ACHN (cell line): ENCODE data around the gene MSRB3.
"Not testable (repeated sequence)": the region's sequence is repeated elsewhere in the genome, so short reads cannot be mapped to it uniquely, and the experiment has no call there.

Experiments
- DNase-seq: peaks from one replicate; pipeline ENCODE4 v3.0.0-alpha.2; 2015
- in situ Hi-C: cut with HindIII; loops from 2 replicates; pipeline ENCODE4 v1.10.0; 2017; ENCODE audit warnings: low sequenced_read_pairs, low pct_ligation_motif_present, low pct_unique_long_range_greater_than_20kb

Gene MSRB3

DNA sequence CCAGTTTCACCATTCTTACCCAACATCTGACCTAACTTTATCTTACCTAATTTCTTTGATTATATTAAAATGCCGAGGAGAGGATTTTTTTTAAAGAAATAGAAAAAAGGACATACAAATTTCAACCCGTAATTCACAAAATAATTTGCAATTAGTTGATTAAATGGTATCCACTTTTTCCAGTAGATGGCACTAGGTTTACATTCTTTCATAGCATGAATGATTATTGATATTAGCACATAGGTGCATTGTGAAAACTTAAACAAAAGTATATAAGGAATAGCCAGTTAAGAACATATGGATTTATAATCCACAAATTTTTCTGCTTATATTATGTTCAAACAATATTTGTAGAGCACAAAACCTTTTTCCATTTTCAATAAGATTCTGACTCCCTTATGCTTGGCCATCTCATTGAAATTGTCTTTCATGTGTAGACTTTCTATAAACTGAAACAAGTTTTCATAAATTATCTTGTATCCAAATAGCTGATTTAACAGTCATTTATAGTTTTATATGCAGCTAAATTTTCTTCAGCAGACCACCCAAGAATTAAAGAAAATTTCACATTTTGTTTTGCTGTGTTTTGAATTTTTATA lies 35.3 kb downstream of the MSRB3 start:
- DNase-seq, result peak; percentile 67
- in situ Hi-C loops, result loop anchor here (25.0 kb wide), 1 partner anchor 798 kb away; no protein-coding TSS in a partner anchor

GRCh38 chr12:65315238-65315637 lies 36.8 kb downstream of the MSRB3 start:
- in situ Hi-C loops, result loop anchor here (25.0 kb wide), 1 partner anchor 797 kb away; no protein-coding TSS in a partner anchor
- not testable (repeated sequence) for DNase-seq

DNA sequence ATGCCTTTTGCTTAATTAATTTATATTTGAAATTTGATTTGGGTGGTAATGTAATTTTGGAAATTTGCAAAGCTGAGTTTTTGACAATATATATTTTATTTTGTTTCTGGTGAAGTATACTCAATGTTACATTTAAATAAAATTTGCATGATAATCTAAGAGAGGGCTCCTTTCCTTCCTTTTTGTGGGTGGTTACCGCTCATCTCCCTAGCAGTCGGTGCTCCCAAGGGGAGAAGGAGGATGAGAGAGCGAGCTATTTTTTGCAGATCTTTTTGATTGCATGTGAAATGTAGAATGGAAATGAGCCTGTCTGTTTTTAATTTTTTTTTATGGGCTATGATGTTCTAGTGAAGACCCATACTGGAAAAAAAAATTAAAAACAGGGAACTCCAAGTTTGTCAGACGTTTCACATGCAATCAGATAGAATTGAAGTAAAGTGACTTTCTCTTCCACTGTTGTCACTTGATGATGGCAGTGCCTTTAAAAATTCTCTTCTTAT lies 39.8 kb downstream of the MSRB3 start:
- no peak for DNase-seq
- in situ Hi-C loops, result loop anchor here (25.0 kb wide), 1 partner anchor 794 kb away; no protein-coding TSS in a partner anchor

DNA sequence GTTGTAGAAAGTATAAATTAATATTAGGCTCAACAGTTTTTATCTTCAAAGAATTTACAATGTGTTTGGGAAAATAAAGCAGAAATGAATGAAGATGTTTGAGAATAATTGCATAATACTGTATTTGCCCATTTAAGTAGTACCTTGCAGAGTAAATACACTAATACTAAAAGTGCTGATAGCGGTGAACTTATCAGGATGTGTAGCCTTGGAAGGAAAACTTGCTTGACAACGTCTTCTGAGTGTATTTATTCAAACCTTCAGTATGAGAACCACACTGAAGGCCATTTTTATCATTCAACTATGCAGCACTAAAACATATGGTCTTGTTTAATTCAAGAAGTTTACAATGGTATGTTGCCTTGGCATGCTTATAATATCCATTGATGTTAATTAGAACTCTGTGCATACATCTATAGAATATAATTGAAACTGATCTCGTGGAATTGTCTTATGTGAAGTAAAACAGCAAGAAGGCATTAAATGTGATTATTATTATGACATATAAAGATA lies 41.3 kb downstream of the MSRB3 start:
- in situ Hi-C loops, result loop anchor here (25.0 kb wide), 1 partner anchor 793 kb away; no protein-coding TSS in a partner anchor
- no peak for DNase-seq

- in situ Hi-C loops, result loop anchor here (25.0 kb wide), 1 partner anchor 789 kb away; no protein-coding TSS in a partner anchor
- no peak for DNase-seq
Observed at GRCh38 chr12:65323070-65323469, 44.6 kb downstream of the MSRB3 start.

DNA sequence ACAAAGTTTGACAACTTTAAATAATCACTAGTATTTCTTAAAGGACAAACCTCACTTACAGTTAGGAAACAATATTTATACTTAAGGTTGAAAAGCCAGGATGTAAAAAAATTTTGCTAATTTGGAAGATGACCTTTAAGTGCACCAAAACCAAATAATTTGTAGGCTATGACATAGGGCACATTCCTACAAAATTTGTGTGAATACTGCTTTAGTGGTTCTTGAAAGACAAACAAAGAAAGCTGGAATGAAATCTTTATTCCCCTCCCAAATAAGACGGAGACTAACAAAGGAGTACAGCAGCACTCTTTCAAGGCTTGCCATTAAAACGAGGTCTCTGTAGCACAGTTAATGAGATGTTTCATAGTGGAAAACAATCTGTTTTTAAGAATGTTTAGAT lies 45.6 kb downstream of the MSRB3 start:
- in situ Hi-C loops, result loop anchor here (25.0 kb wide), 1 partner anchor 788 kb away; no protein-coding TSS in a partner anchor
- DNase-seq, result no peak

GRCh38 chr12:65324551-65324950 lies 46.1 kb downstream of the MSRB3 start:
- in situ Hi-C loops, result loop anchor here (25.0 kb wide), 1 partner anchor 788 kb away; no protein-coding TSS in a partner anchor
- no peak for DNase-seq

DNA sequence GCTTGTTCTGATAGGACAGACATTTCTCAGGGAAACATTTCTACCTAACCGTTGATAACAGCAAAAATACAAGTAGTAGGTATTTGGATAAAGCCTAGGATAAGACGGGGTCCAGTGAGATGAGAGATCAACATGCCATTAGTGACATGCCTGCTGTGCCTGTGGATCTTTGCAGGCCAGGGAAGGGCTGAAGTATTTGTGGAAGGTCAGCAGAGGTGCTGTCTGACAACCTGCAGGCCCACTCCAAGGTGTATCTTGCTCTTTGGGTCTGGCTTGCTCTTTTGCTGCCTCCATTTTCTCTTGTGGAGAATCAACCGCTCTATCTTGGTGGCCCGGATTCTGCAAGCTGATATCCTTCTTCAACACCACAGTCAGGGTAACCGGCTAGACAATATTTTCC lies 46.7 kb downstream of the MSRB3 start:
- in situ Hi-C loops, result no loop called here
- DNase-seq, result no peak

- DNase-seq, result no peak
- in situ Hi-C loops, result no loop called here
Observed at GRCh38 chr12:65326616-65327015, 48.1 kb downstream of the MSRB3 start.

- in situ Hi-C loops, result no loop called here
- no peak for DNase-seq
Observed at GRCh38 chr12:65327207-65328076, 49.0 kb downstream of the MSRB3 start.

DNA sequence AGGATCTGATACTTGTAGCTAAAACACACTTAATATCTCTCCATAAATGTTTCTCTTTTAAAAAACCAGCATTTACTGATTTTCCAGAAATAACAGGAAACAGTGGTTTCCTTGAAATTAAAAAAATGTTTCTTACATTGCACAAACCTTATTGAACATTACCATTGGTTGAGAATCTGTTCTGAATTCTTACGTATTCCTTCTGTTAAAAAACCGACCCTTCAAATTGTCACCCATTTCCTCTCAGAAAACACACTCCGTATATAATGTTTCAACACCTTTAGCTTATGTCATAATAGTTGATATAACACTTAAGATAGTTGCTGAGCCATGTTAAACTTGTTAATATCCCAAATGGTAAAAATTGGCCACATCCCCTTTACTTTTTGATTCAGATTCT lies 51.2 kb downstream of the MSRB3 start:
- in situ Hi-C loops, result no loop called here
- no peak for DNase-seq

DNA sequence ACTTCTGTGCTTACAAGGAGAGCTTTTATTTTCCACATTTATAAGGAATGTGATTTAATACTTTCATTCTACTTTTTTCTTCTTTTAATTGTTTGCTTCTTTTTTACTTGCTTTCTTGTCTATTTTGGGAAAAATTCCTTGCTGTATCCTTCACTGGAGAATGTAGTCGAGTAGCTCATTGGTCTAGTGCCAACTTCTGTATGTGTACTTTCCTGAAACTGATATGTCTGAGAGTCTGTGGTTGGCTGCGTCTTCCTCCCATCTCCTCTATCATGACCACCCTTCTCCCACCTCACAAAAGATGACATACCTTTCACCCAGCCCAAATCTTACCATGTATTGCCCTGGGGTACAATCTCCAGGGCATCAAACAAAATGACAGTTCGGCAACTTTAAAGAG lies 51.8 kb downstream of the MSRB3 start:
- DNase-seq, result no peak
- in situ Hi-C loops, result no loop called here

- DNase-seq, result no peak
- in situ Hi-C loops, result no loop called here
Observed at GRCh38 chr12:65331456-65331855, 53.0 kb downstream of the MSRB3 start.

GRCh38 chr12:65333649-65334048 lies 55.2 kb downstream of the MSRB3 start:
- DNase-seq, result no peak
- in situ Hi-C loops, result no loop called here

- in situ Hi-C loops, result no loop called here
- no peak for DNase-seq
Observed at GRCh38 chr12:65334521-65334920, 56.0 kb downstream of the MSRB3 start.

- in situ Hi-C loops, result no loop called here
- DNase-seq, result peak; percentile 52
Observed at GRCh38 chr12:65335021-65335714, 56.7 kb downstream of the MSRB3 start.

GRCh38 chr12:65335981-65336380 lies 57.5 kb downstream of the MSRB3 start:
- no peak for DNase-seq
- in situ Hi-C loops, result no loop called here

GRCh38 chr12:65339161-65339560 lies 60.7 kb downstream of the MSRB3 start:
- in situ Hi-C loops, result no loop called here
- no peak for DNase-seq

DNA sequence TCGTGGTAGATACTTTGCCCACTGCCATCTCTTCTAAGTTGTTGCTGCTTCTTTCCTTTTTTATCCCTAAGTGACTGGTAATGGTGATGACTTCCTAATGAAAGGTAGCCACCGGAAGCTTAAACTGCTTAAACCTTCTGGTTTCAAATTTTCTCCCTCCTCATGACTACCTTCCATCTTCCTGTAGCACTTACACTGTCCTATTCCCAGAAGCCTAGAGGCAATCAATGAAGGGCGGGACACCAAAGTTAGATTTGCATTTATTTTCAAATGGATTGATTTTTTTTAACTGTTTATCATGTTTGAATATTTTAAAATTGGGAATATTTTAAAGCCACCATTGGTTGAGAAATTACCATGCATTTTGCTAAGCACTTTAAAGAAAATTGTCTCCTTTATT lies 64.7 kb downstream of the MSRB3 start:
- no peak for DNase-seq
- in situ Hi-C loops, result no loop called here
